Tibial nerve (tissue), 4 donors: ENCODE data around the gene SEC23A. TPM values are rescaled to one million over a fixed set of nuclear protein-coding genes. Genes with fewer than 3 reads are reported as not detected.
"Not testable (repeated sequence)": the region's sequence is repeated elsewhere in the genome, so short reads cannot be mapped to it uniquely, and the experiment has no call there.

ENCODE experiments used
- DNase-seq, 2 donors: peaks; one replicate each; pipeline ENCODE4 v3.0.0-alpha.2; 2019; ENCODE audit warnings: low spot score in 2 of 2
- H3K27ac ChIP-seq, 4 donors: fragments of 200-600 bp; sonication (generic) in 3 of 4; one replicate each; pipeline ENCODE4 v1.5.1; 2017 to 2019; ENCODE audit warnings: mild to moderate bottlenecking in 1 of 4
- H3K27me3 ChIP-seq, 2 donors: fragments of 200-600 bp; sonication (generic) in 1 of 2; one replicate each; pipeline versions ENCODE4 v1.5.1 to v1.6.0; 2017 to 2019
- H3K36me3 ChIP-seq, 3 donors: fragments of 200-600 bp; sonication (generic); one replicate each; pipeline ENCODE4 v1.5.1; 2018 to 2019
- H3K4me1 ChIP-seq, 4 donors: fragments of 200-600 bp; sonication (generic) in 3 of 4; one replicate each; pipeline ENCODE4 v1.5.1; 2017 to 2019
- H3K4me3 ChIP-seq, 4 donors: fragments of 200-600 bp; sonication (generic) in 3 of 4; one replicate each; pipeline ENCODE4 v1.5.1; 2017 to 2019; ENCODE audit warnings: mild to moderate bottlenecking in 1 of 4, moderate library complexity in 1 of 4
- H3K9me3 ChIP-seq, 4 donors: fragments of 200-600 bp; sonication (generic) in 3 of 4; one replicate each; pipeline ENCODE4 v1.5.1; 2017 to 2019
- EP300 ChIP-seq, 2 donors: sonication (generic); formaldehyde crosslinking; IDR thresholded peaks; one replicate each; pipeline ENCODE4 v1.6.1; 2017; ENCODE audit warnings: antibody characterized with exemption in 2 of 2, mild to moderate bottlenecking in 1 of 2
- POLR2A ChIP-seq, 2 donors: fragments of 450-650 bp; IDR thresholded peaks; one replicate each; pipeline ENCODE4 v1.6.1; 2017; ENCODE audit warnings: antibody characterized with exemption in 2 of 2, mild to moderate bottlenecking in 2 of 2, moderate library complexity in 2 of 2
- WGBS, 2 donors: methylation state at CpG; one replicate each; pipeline ENCODE4 v1.1.5; 2018; 5-methylcytosine and 5-hydroxymethylcytosine counted together
- total RNA-seq, 4 donors: library from RNA; depleted of rRNA; stranded (reverse); fragments of >200 nt; gene quantifications; one replicate each; pipeline ENCODE4 v1.1.0, GENCODE V29; 2016
- TF ChIP-seq, protein P1 (sequence below), 5 experiments: fragments of 200-600 bp in 3 of 5; fragments of 450-650 bp in 2 of 5; sonication (generic) in 3 of 5; IDR thresholded peaks; one replicate each; pipeline ENCODE4 v1.5.1; 2016 to 2019; ENCODE audit warnings: antibody characterized with exemption in 5 of 5, mild to moderate bottlenecking in 3 of 5, moderate library complexity in 2 of 5

Gene SEC23A
- total RNA-seq, 4 donors from 2014 or later: 64.0 to 118 (median 91.9) TPM

DNA sequence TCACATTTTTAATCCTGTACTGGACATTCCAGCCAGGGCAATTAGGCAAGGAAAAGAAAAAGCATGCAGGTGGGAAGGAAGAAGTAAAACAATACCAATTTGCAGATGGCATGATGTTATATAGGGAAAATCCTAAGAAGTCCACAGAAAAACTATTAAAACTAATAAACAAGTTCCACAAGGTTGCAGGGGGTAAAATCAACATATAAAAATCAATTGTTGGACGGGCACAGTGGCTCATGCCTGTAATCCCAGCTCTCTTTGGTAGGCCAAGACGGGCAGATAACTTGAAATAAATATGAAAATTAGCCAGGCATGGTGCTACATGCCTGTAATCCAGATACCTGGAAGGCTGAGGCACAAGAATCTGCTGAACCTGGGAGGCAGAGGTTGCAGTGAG, 31.9 kb downstream of the SEC23A start:
- Histone ChIP-seq H3K4me1 (no peaks in the 10 kb centered on the region), H3K27ac (no peak overlapping the region), H3K4me3 (no peak overlapping the region), H3K36me3 (peaks cover 0 to 73% (median 16%) of the 10 kb centered on the region in 3 donors), H3K9me3 (no peaks in the 10 kb centered on the region), H3K27me3 (no peaks in the 10 kb centered on the region)
- 93 to 97% methylated on average over 2 of the region's 2 CpGs for WGBS, 2 donors
- TF ChIP-seq EP300 (IDR thresholded peaks at IDR 0.05) (no peak), POLR2A (IDR thresholded peaks at IDR 0.05) (no peak)
- TF ChIP-seq, protein P1, sequence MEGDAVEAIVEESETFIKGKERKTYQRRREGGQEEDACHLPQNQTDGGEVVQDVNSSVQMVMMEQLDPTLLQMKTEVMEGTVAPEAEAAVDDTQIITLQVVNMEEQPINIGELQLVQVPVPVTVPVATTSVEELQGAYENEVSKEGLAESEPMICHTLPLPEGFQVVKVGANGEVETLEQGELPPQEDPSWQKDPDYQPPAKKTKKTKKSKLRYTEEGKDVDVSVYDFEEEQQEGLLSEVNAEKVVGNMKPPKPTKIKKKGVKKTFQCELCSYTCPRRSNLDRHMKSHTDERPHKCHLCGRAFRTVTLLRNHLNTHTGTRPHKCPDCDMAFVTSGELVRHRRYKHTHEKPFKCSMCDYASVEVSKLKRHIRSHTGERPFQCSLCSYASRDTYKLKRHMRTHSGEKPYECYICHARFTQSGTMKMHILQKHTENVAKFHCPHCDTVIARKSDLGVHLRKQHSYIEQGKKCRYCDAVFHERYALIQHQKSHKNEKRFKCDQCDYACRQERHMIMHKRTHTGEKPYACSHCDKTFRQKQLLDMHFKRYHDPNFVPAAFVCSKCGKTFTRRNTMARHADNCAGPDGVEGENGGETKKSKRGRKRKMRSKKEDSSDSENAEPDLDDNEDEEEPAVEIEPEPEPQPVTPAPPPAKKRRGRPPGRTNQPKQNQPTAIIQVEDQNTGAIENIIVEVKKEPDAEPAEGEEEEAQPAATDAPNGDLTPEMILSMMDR (IDR thresholded peaks at IDR 0.05): no peak
- no peak for DNase-seq

GRCh38 chr14:39069923-39070322, 33.1 kb downstream of the SEC23A start:
- no peak for DNase-seq
- peaks cover 0 to 72% (median 17%) of the 10 kb centered on the region in 3 donors for H3K36me3 ChIP-seq
- 98 to 100% methylated on average over 5 of the region's 5 CpGs for WGBS, 2 donors
- no peak overlapping the region for H3K27ac ChIP-seq
- H3K9me3 ChIP-seq: no peaks in the 10 kb centered on the region
- no peaks in the 10 kb centered on the region for H3K4me1 ChIP-seq
- TF ChIP-seq, protein P1 (IDR thresholded peaks at IDR 0.05): no peak
- TF ChIP-seq POLR2A (IDR thresholded peaks at IDR 0.05) (no peak), EP300 (IDR thresholded peaks at IDR 0.05) (no peak)
- no peak overlapping the region for H3K4me3 ChIP-seq
- H3K27me3 ChIP-seq: no peaks in the 10 kb centered on the region

GRCh38 chr14:39069169-39069805, 33.7 kb downstream of the SEC23A start:
- H3K4me1 ChIP-seq, H3K27me3 ChIP-seq, DNase-seq, H3K4me3 ChIP-seq, H3K27ac ChIP-seq, H3K9me3 ChIP-seq: not testable (repeated sequence)
- 96 to 98% methylated on average over 7 of the region's 7 CpGs for WGBS, 2 donors
- peaks cover 0 to 70% (median 23%) of the 10 kb centered on the region in 3 donors for H3K36me3 ChIP-seq

GRCh38 chr14:39060818-39061437, 42.1 kb downstream of the SEC23A start:
- H3K27ac ChIP-seq: no peak overlapping the region
- WGBS, 2 donors: 95 to 97% methylated on average over 4 of the region's 4 CpGs
- peaks cover 0 to 92% (median 17%) of the 10 kb centered on the region in 3 donors for H3K36me3 ChIP-seq

GRCh38 chr14:39055786-39056474, 47.1 kb downstream of the SEC23A start:
- no peak overlapping the region for H3K4me3 ChIP-seq
- H3K27ac ChIP-seq: no peak overlapping the region
- WGBS, 2 donors: 87 to 89% methylated on average over 10 of the region's 10 CpGs
- no peaks in the 10 kb centered on the region for H3K4me1 ChIP-seq
- no peaks in the 10 kb centered on the region for H3K27me3 ChIP-seq
- H3K9me3 ChIP-seq: peaks cover 0 to 33% (median 12%) of the 10 kb centered on the region in 4 donors
- no peak for DNase-seq
- TF ChIP-seq, protein P1 (IDR thresholded peaks at IDR 0.05): no peak
- no peak for TF ChIP-seq POLR2A (IDR thresholded peaks at IDR 0.05)
- TF ChIP-seq EP300 (IDR thresholded peaks at IDR 0.05): no peak
- peaks cover 4 to 100% (median 36%) of the 10 kb centered on the region in 3 donors for H3K36me3 ChIP-seq

More at GRCh38 chr14:39060818-39061437, 42.1 kb downstream of the SEC23A start:
- DNase-seq: no peak
- no peaks in the 10 kb centered on the region for H3K27me3 ChIP-seq
- no peaks in the 10 kb centered on the region for H3K4me1 ChIP-seq
- H3K9me3 ChIP-seq: peaks cover 0 to 20% (median 7%) of the 10 kb centered on the region in 4 donors
- no peak overlapping the region for H3K4me3 ChIP-seq
- no peak for TF ChIP-seq EP300 (IDR thresholded peaks at IDR 0.05)
- TF ChIP-seq POLR2A (IDR thresholded peaks at IDR 0.05): no peak
- TF ChIP-seq, protein P1 (IDR thresholded peaks at IDR 0.05): no peak

- H3K36me3 ChIP-seq: peaks cover 4 to 100% (median 43%) of the 10 kb centered on the region in 3 donors
- H3K27me3 ChIP-seq, H3K27ac ChIP-seq, H3K4me3 ChIP-seq, H3K4me1 ChIP-seq, DNase-seq: not testable (repeated sequence)
- WGBS, 2 donors: 87 to 91% methylated on average over 5 of the region's 5 CpGs
- peaks cover 0 to 32% (median 12%) of the 10 kb centered on the region in 4 donors for H3K9me3 ChIP-seq
Observed at GRCh38 chr14:39052869-39053454, 50.1 kb downstream of the SEC23A start.
